H1 (cell line): ENCODE results near the gene IL19. TPM values are rescaled to one million over a fixed set of nuclear protein-coding genes. Genes with fewer than 3 reads are reported as not detected.

ENCODE experiments used
- CTCF ChIA-PET: fragments of 300-600 bp; sonication (Branson Sonifier 250); formaldehyde crosslinking; loops from one replicate; lab custom pipeline; 2021; ENCODE audit not compliant: partially characterized antibody; lab: Charles Lee
- POLR2A ChIA-PET: fragments of 300-600 bp; sonication (Branson Sonifier 250); formaldehyde crosslinking; loops from one replicate; lab custom pipeline; 2021; ENCODE audit warnings: inconsistent platforms; ENCODE audit not compliant: partially characterized antibody; lab: Charles Lee
- DNase-seq, 2 experiments: peaks; one replicate each; pipeline versions ENCODE4 v3.0.0 to v3.0.0-alpha.2; 2010 to 2022; ENCODE audit warnings: low spot score in 2 of 2, low read depth in 1 of 2, mixed read lengths in 1 of 2
- FAIRE-seq: peaks from 2 replicates; lab custom pipeline; 2011; peaks lifted over from hg19 to GRCh38; lab: Jason Lieb, UNC
- H2AFZ ChIP-seq: 2 replicates; pipeline ENCODE4 v1.8.1; 2012; ENCODE audit warnings: low read length, inconsistent platforms
- H2AK5ac ChIP-seq: 2 replicates; pipeline ENCODE4 v1.6.1; 2013; ENCODE audit warnings: low read depth, low read length
- H2BK120ac ChIP-seq: replicated peaks from 2 replicates; pipeline ENCODE3; 2013; ENCODE audit warnings: low read depth, low read length, inconsistent platforms
- H2BK12ac ChIP-seq: 2 replicates; pipeline ENCODE4 v1.6.1; 2013; ENCODE audit warnings: low read depth, low read length
- H2BK15ac ChIP-seq: 2 replicates; pipeline ENCODE4 v1.6.1; 2013; ENCODE audit warnings: low read length
- H2BK20ac ChIP-seq: 2 replicates; pipeline ENCODE4 v1.6.1; 2013; ENCODE audit warnings: low read length
- H2BK5ac ChIP-seq: 2 replicates; pipeline ENCODE4 v1.6.1; 2013; ENCODE audit warnings: low read depth, low read length
- H3K14ac ChIP-seq: 2 replicates; pipeline ENCODE4 v1.6.1; 2013; ENCODE audit warnings: inconsistent platforms; ENCODE audit not compliant: insufficient read length
- H3K18ac ChIP-seq: 2 replicates; pipeline ENCODE4 v1.6.1; 2013; ENCODE audit warnings: low read length; ENCODE audit errors: extremely low read depth
- H3K23ac ChIP-seq: 2 replicates; pipeline ENCODE4 v1.6.1; 2013; ENCODE audit warnings: inconsistent platforms; ENCODE audit not compliant: insufficient read length
- H3K23me2 ChIP-seq: 2 replicates; pipeline ENCODE4 v1.6.1; 2013; ENCODE audit warnings: low read depth, low read length
- H3K27ac ChIP-seq: 2 replicates; pipeline ENCODE4 v1.6.1; 2011; ENCODE audit warnings: low read depth, low read length, inconsistent platforms
- H3K27me3 ChIP-seq, 4 experiments: replicated peaks in 1 of 4; 1 replicate in 1 of 4; 2 replicates in 3 of 4; pipeline versions ENCODE4 v1.6.1 to v1.8.1; 2011 to 2013; ENCODE audit warnings: low read length in 3 of 4, mild to moderate bottlenecking in 3 of 4, inconsistent platforms in 2 of 4, mixed read lengths in 2 of 4, moderate library complexity in 1 of 4; ENCODE audit not compliant: control insufficient read depth in 3 of 4, insufficient read depth in 3 of 4; ENCODE audit errors: extremely low read depth in 1 of 4
- H3K36me3 ChIP-seq, 4 experiments: 2 replicates each; pipeline versions ENCODE4 v1.6.1 to v1.8.1; 2011 to 2013; ENCODE audit warnings: mild to moderate bottlenecking in 4 of 4, low read length in 3 of 4, moderate library complexity in 2 of 4, control low read depth in 1 of 4, inconsistent platforms in 1 of 4; ENCODE audit not compliant: insufficient read depth in 4 of 4, control insufficient read depth in 2 of 4
- H3K4ac ChIP-seq: replicated peaks from 2 replicates; pipeline ENCODE3; 2013; ENCODE audit warnings: low read length, low read depth, mixed read lengths, inconsistent platforms; ENCODE audit not compliant: insufficient read length
- H3K4me1 ChIP-seq, 4 experiments: replicated peaks in 1 of 4; 1 replicate in 1 of 4; 2 replicates in 3 of 4; pipeline versions ENCODE4 v1.6.1 to v1.8.1; 2011 to 2013; ENCODE audit warnings: low read length in 3 of 4, inconsistent platforms in 2 of 4, mixed read lengths in 1 of 4; ENCODE audit not compliant: insufficient read depth in 4 of 4, control insufficient read depth in 3 of 4
- H3K4me2 ChIP-seq, 2 experiments: 2 replicates each; pipeline versions ENCODE4 v1.6.1 to v1.8.1; 2011 to 2013; ENCODE audit warnings: low read depth in 2 of 2, low read length in 2 of 2, control low read depth in 1 of 2, inconsistent platforms in 1 of 2, mild to moderate bottlenecking in 1 of 2; ENCODE audit not compliant: insufficient read depth in 1 of 2
- H3K4me3 ChIP-seq, 4 experiments: fragments of 200-600, 300-600 bp in 1 of 4; sonication (generic), shearing (Covaris generic), sonication (Bioruptor Twin) in 1 of 4; 2 replicates each; pipeline versions ENCODE4 v1.5.1 to v1.8.1; 2011 to 2016; ENCODE audit warnings: low read length in 4 of 4, low read depth in 3 of 4, control low read depth in 2 of 4, inconsistent platforms in 2 of 4, mild to moderate bottlenecking in 2 of 4, mixed read lengths in 1 of 4, moderate library complexity in 1 of 4; ENCODE audit not compliant: insufficient read depth in 2 of 4; ENCODE audit errors: extremely low read depth in 1 of 4
- H3K56ac ChIP-seq: replicated peaks from 2 replicates; pipeline ENCODE3; 2013; ENCODE audit warnings: low read depth, mild to moderate bottlenecking, mixed read lengths, low read length, inconsistent platforms; ENCODE audit not compliant: insufficient read length
- H3K79me1 ChIP-seq: 2 replicates; pipeline ENCODE4 v1.6.1; 2013; ENCODE audit warnings: low read depth, low read length, control low read depth
- H3K79me2 ChIP-seq, 2 experiments: 2 replicates each; pipeline versions ENCODE4 v1.6.1 to v1.8.1; 2012 to 2013; ENCODE audit warnings: low read length in 2 of 2, mild to moderate bottlenecking in 2 of 2, inconsistent platforms in 1 of 2; ENCODE audit not compliant: insufficient read depth in 2 of 2, control insufficient read depth in 1 of 2
- H3K9ac ChIP-seq, 4 experiments: replicated peaks in 1 of 4; 1 replicate in 1 of 4; 2 replicates in 3 of 4; pipeline versions ENCODE4 v1.6.1 to v1.8.1; 2011 to 2013; ENCODE audit warnings: low read depth in 3 of 4, low read length in 3 of 4, control low read depth in 2 of 4, mild to moderate bottlenecking in 2 of 4, moderate library complexity in 2 of 4, inconsistent platforms in 1 of 4; ENCODE audit errors: extremely low read depth in 1 of 4
- H3K9me3 ChIP-seq, 2 experiments: 2 replicates each; pipeline versions ENCODE4 v1.6.1 to v1.8.1; 2012 to 2013; ENCODE audit warnings: mild to moderate bottlenecking in 2 of 2, moderate library complexity in 2 of 2, control low read depth in 1 of 2, inconsistent platforms in 1 of 2, low read depth in 1 of 2, low read length in 1 of 2, mixed read lengths in 1 of 2; ENCODE audit not compliant: insufficient read depth in 2 of 2
- H4K20me1 ChIP-seq, 2 experiments: replicated peaks in 1 of 2; 2 replicates each; pipeline versions ENCODE3 to v1.8.1; 2011 to 2013; ENCODE audit warnings: inconsistent platforms in 2 of 2, low read length in 2 of 2, mild to moderate bottlenecking in 1 of 2; ENCODE audit not compliant: insufficient read depth in 2 of 2, control insufficient read depth in 1 of 2
- H4K5ac ChIP-seq: 2 replicates; pipeline ENCODE4 v1.6.1; 2013; ENCODE audit warnings: low read length, low read depth, mixed read lengths, inconsistent platforms; ENCODE audit not compliant: insufficient read length
- H4K8ac ChIP-seq: 2 replicates; pipeline ENCODE4 v1.8.0; 2013; ENCODE audit warnings: mild to moderate bottlenecking, moderate library complexity, low read length, inconsistent platforms; ENCODE audit not compliant: insufficient read depth; ENCODE audit errors: extremely low read depth
- H4K91ac ChIP-seq: replicated peaks from 2 replicates; pipeline ENCODE3; 2013; ENCODE audit warnings: low read length, mixed read lengths, inconsistent platforms; ENCODE audit not compliant: insufficient read length
- BACH1 ChIP-seq: IDR thresholded peaks from 2 replicates; pipeline ENCODE4 v1.6.1; 2012; ENCODE audit warnings: low read length, improper control_type of control experiment
- EZH2 ChIP-seq: fragments of 200-600 bp; sonication (generic); IDR thresholded peaks from 2 replicates; pipeline ENCODE4 v1.7.1; 2012; ENCODE audit warnings: low read depth, mild to moderate bottlenecking, moderate library complexity, low read length, inconsistent platforms; ENCODE audit not compliant: severe bottlenecking
- FOSL1 ChIP-seq: IDR thresholded peaks from 2 replicates; pipeline ENCODE4 v1.6.1; 2011; ENCODE audit warnings: mild to moderate bottlenecking, low read depth, low read length, moderate library complexity; ENCODE audit not compliant: insufficient read depth
- KDM5A ChIP-seq: fragments of 200-600 bp; IDR thresholded peaks from 2 replicates; pipeline ENCODE4 v1.7.1; 2012; ENCODE audit warnings: mild to moderate bottlenecking, low read length, inconsistent platforms, mixed read lengths
- MAFK ChIP-seq: IDR thresholded peaks from 2 replicates; pipeline ENCODE4 v1.6.1; 2012; ENCODE audit warnings: low read depth, mild to moderate bottlenecking, improper control_type of control experiment, low read length
- POLR2A ChIP-seq, 2 experiments: IDR thresholded peaks; 1 replicate in 1 of 2; 2 replicates in 1 of 2; pipeline ENCODE4 v1.6.1; 2011; ENCODE audit warnings: low read depth in 2 of 2, low read length in 2 of 2, mild to moderate bottlenecking in 2 of 2; ENCODE audit errors: control extremely low read depth in 1 of 2
- RBBP5 ChIP-seq: IDR thresholded peaks from 2 replicates; pipeline ENCODE4 v1.7.1; 2012; ENCODE audit warnings: low read depth, mild to moderate bottlenecking, inconsistent platforms, low read length, moderate library complexity, borderline replicate concordance
- SUZ12 ChIP-seq: fragments of 200-600 bp; sonication (generic); IDR thresholded peaks from 2 replicates; pipeline ENCODE4 v1.6.1; 2012; ENCODE audit warnings: mild to moderate bottlenecking, inconsistent platforms, low read length, moderate library complexity, mixed read lengths
- TCF12 ChIP-seq: IDR thresholded peaks from 2 replicates; pipeline ENCODE4 v1.6.1; 2011; ENCODE audit warnings: low read depth, mild to moderate bottlenecking, low read length
- WGBS, 2 experiments: shearing (Covaris generic) in 1 of 2; methylation state at CpG; one replicate each; pipeline versions ENCODE4 v1.1.6 to v1.1.7; 2013 to 2015; ENCODE audit warnings: low lambda C conversion rate in 2 of 2, mixed read lengths in 2 of 2, inconsistent platforms in 1 of 2, low coverage in 1 of 2, missing lambda C conversion rate in 1 of 2; ENCODE audit not compliant: insufficient replicate concordance in 2 of 2, insufficient coverage in 1 of 2, insufficient read length in 1 of 2; ENCODE audit errors: extremely low coverage in 1 of 2, missing lambda C conversion rate in 1 of 2; 5-methylcytosine and 5-hydroxymethylcytosine counted together
- polyA plus RNA-seq, 7 experiments: library from polyadenylated mRNA; depleted of rRNA in 3 of 7; stranded (reverse) in 5 of 7; unstranded in 2 of 7; fragments of >200 nt in 5 of 7; fragments of 200-250 nt in 2 of 7; gene quantifications; 1 replicate in 5 of 7; 2 replicates in 1 of 7; 4 replicates in 1 of 7; pipeline versions ENCODE4 v1.2.1 to v1.2.3, GENCODE V29; 2011 to 2013; ENCODE audit warnings: missing spikeins in 2 of 7, mixed read lengths in 2 of 7
- total RNA-seq: library from RNA; stranded (reverse); fragmentation: NEBNext Ultra II Directional; extraction: Animal tissue kit (Norgen Biotek cat#: 25700); gene quantifications from 2 replicates; pipeline ENCODE4 v1.2.1, GENCODE V29; 2021
- TF ChIP-seq, protein P1 (sequence below): IDR thresholded peaks from 2 replicates; pipeline ENCODE4 v1.6.1; 2011; ENCODE audit warnings: low read length, improper control_type of control experiment

Gene IL19
- total and polyA plus RNA-seq, 2 of the 8 experiments (the other 6 are each of a cell fraction or from before 2014, with no cell fraction given) = not detected

- no peaks in the 10 kb centered on the region for H3K9me3 ChIP-seq
- no peak overlapping the region for H2BK20ac ChIP-seq
- peaks cover 10% of the 10 kb centered on the region for H3K79me1 ChIP-seq
- H4K8ac ChIP-seq = no peak overlapping the region
- 61% methylated on average over 1 of the region's 1 CpG; no CpG with 5 or more reads in 1 of the 2 experiments for WGBS, 2 experiments
- H2BK120ac ChIP-seq = no peak overlapping the region
- TF ChIP-seq MAFK = no peak
- no peak for TF ChIP-seq TCF12
- TF ChIP-seq SUZ12 = no peak
- no peak for TF ChIP-seq EZH2
- TF ChIP-seq POLR2A (IDR thresholded peaks at IDR 0.05; ENCODE audit: control extremely low read depth in 1 of 2, low read depth in 2 of 2, low read length in 2 of 2) = no peak
- TF ChIP-seq BACH1 = no peak
- no peak for TF ChIP-seq FOSL1
- no peak for TF ChIP-seq RBBP5
- TF ChIP-seq, protein P1, sequence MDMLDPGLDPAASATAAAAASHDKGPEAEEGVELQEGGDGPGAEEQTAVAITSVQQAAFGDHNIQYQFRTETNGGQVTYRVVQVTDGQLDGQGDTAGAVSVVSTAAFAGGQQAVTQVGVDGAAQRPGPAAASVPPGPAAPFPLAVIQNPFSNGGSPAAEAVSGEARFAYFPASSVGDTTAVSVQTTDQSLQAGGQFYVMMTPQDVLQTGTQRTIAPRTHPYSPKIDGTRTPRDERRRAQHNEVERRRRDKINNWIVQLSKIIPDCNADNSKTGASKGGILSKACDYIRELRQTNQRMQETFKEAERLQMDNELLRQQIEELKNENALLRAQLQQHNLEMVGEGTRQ = no peak
- no peak for TF ChIP-seq KDM5A
- TF ChIP-seq, all 59 proteins: peak for 0
- Histone ChIP-seq H3K79me2 (peaks cover 0 to 20% of the 10 kb centered on the region in 2 experiments; a peak in 1 of 4 replicates), H4K91ac (no peak overlapping the region), H3K9ac (no peak overlapping the region), H3K36me3 (no peaks in the 10 kb centered on the region), H2BK12ac (no peak overlapping the region), H3K4me1 (peaks cover 6 to 13% (median 8%) of the 10 kb centered on the region in 4 experiments), H2AFZ (no peak overlapping the region), H3K4me2 (no peak overlapping the region), H3K4ac (no peak overlapping the region), H3K23ac (no peak overlapping the region), H2BK5ac (no peak overlapping the region), H3K14ac (no peak overlapping the region), H4K5ac (no peak overlapping the region), H4K20me1 (peaks cover 3 to 17% of the 10 kb centered on the region in 2 experiments), H3K27ac (no peak overlapping the region), H3K27me3 (no peaks in the 10 kb centered on the region), H3K18ac (no peak overlapping the region), H3K56ac (no peak overlapping the region), H2BK15ac (no peak overlapping the region), H3K4me3 (no peak overlapping the region), H2AK5ac (no peak overlapping the region), H3K23me2 (no peaks in the 10 kb centered on the region)
- ChIA-PET POLR2A (interaction anchor here (0.6 kb wide), 1 partner anchor 575 kb away, joined by 3 read pairs; no protein-coding TSS in a partner anchor), CTCF (interaction anchor here (1.1 to 1.4 kb wide), 2 partner anchors 13 to 190 kb away, joined by 3 to 6 read pairs; no protein-coding TSS in a partner anchor)
- FAIRE-seq (no peak), DNase-seq (no peak)
Observed at GRCh38 chr1:206721454-206721853, 49.1 kb upstream of the IL19 start.
